Stimulated activated CD8-positive, alpha-beta memory T cell treated with anti-CD3 and anti-CD28 coated beads, Interleukin-12 subunit alpha, Interleukin-12 subunit beta, amount 100 ng/mL, for 24 hours (primary cell): ENCODE results near the gene TMEM256.
A peak's percentile ranks its signal among the peaks of the same experiment; 100 is the strongest.
"Not testable (repeated sequence)": the region's sequence is repeated elsewhere in the genome, so short reads cannot be mapped to it uniquely, and the experiment has no call there.

Experiments
- DNase-seq: peaks from one replicate; pipeline ENCODE4 v3.0.0-alpha.2; 2020; ENCODE audit errors: extremely low read depth

Gene TMEM256

DNA sequence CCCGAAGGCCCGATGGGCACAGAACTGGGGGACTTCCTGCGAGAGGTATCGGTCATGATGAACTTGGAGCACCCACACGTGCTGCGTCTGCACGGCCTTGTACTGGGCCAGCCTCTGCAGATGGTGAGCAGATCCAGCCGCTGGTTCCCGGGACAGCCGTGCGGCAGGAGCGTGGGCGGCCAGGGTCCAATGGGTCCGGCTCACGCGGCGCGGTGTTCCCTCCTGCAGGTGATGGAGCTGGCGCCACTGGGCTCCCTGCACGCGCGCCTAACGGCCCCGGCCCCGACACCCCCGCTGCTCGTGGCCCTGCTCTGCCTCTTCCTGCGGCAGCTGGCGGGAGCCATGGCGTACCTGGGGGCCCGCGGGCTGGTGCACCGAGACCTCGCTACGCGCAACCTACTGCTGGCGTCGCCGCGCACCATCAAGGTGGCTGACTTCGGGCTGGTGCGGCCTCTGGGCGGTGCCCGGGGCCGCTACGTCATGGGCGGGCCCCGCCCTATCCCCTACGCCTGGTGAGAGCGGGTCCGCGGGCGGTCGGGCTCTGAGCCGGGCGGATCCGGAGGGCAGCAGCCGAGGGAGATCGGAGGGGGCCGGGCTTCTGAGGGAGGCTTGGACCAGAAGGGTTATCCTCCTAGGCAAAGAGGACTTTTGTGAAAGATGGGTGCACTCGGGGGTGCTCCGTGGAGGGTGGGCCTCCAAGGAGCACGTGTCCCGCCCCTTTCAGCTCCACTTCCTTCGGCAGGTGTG is 20.0 kb downstream of the TMEM256 start:
- peak; percentile 42 for DNase-seq

DNA sequence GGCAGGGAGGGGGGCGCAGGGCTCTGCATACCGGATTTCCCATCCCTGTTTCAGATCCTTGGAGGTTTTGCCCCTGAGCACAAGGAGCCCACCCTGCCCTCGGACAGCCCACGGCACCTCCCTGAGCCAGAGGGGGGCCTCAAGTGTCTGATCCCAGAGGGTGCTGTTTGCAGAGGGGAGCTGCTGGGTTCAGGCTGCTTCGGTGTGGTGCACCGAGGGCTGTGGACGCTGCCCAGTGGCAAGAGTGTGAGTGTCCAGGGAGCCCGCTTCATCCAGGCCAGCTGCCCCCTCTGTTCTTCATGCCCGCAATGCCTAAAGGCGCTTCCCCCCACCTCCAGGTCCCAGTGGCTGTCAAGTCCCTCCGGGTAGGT is 20.5 kb downstream of the TMEM256 start:
- no peak for DNase-seq

DNA sequence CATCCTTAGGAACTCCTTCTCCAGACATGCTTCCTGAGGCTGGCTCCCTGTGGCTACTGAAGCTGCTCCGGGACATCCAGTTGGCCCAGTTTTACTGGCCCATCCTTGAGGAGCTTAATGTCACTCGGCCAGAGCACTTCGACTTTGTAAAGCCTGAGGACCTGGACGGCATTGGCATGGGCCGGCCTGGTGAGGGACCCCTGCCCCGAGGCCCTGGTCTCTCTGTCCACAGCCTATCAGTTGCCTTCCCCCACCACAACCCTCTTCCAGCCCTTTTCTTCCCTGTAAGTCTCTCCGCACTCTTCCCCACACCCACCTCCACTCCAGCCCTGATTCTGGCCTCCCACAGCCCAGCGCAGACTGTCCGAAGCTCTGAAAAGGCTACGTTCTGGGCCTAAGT is 21.0 kb downstream of the TMEM256 start:
- DNase-seq: no peak

DNA sequence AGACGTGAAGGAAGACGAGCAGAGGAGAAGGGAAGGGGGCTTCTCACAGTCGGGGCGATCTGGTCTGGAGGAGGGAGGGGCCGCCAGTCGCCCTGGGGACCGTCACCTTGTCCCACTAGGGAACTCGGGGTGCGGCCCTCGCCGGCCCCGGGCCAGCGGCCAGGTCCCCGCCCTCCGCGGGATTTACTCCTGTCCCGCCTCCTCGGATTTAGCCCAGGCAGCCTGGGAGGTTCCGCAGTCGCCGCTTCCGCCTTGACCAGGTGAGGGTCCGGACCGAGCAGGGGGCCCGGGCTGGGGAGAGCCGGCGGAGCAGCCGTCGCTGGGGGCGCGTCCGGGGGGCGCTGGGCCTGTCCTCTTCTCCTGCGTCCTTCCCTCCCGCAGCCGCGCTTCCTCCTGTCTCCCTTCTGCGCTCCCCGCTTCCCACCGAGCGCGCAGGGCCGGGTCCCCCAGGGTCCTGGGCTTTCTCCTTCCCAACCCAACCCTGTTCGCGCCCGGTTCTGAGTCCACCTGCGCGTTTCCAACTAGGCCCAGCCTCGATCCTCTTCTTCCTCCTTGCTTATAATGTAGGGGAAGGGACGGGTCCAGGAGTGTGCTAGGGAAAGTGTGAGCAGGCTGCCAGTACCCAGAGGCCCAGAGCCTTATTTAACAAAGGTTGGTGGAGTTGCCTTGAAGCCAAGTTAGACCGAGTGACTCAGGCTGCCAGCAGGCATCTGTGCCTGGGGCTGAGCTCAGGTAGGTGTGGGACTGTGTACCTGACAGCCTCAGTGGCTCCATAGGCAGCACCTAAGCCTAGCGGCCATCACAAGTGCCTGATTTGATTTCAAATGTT is 22.8 kb downstream of the TMEM256 start, which contains the start of gene TNK1:
Gene TNK1 (plus strand): TSS at position 235 of the 829 bp plus-strand sequence. CDS start 1,838 bp downstream, outside the sequence.
- no peak for DNase-seq

DNA sequence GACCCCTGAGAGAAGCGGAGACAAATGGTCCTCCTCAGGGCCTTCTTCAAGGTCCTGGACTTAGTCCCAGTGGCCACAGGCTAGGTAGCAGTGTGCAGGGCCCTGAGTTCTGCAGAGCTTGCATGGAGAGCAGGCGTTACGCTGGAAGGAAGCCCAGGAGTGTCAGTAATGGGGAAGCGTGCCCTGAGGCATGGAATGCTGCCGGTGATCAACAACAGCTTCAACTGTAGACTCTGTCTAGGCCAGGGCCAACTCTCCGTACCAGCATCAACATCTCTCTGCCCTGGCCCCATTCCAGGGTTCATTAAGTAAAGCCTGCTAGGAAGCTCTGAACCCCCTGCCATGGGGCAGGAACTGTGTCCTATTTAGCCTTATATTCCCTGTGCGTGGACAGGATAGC is 23.6 kb downstream of the TMEM256 start:
- DNase-seq: no peak

DNA sequence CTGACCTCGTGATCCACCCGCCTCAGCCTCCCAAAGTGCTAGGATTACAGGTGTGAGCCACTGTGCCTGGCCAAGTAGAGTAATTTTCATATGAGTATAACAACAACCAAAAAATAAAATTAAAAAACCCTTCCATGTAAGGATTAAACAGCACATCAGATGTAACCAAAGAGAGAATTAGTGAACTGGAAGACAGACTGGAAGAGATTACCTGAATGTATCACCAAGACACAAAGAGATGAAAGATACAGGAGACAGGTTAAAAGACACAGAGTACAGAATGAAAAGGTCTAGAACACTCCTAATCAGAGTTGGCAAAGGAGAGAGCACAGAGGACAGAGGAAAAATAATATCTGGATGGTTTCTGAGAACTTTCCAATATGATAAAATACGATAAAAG is 24.8 kb downstream of the TMEM256 start:
- no peak for DNase-seq

DNA sequence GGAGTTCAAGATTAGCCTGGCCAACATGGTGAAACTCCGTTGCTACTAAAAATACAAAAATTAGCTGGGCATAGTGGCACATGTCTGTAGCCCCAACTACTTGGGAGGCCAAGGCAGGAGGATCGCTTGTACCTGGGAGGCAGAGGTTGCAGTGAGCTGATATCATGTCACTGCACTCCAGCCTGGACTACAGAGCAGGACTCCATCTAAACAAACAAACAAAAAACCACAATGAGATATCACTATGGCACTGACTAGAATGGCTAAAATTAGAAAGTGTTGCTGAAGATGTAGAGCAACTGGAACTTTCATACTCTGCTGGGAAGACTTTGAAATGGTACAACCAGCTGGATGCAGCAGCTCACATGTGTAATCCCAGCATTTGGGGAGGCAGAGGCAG is 29.5 kb downstream of the TMEM256 start:
- no peak for DNase-seq

DNA sequence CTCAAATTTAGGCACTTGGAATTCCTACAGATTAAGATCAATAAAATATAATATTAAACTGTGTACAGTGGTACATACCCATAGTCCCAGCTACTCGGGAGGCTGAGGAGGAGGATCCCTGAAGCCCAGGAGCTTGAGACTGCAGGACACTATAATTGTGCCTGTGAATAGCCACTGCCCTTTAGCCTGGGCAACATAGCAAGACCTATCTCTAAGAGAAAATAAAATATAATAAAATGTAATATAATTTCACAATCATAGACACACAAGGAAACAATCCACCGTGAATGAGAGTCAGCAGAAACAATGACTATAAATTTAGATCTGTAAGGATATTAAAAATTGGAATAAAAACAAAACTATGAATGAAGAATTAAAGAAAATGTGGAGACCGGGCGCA is 33.0 kb downstream of the TMEM256 start:
- no peak for DNase-seq

DNA sequence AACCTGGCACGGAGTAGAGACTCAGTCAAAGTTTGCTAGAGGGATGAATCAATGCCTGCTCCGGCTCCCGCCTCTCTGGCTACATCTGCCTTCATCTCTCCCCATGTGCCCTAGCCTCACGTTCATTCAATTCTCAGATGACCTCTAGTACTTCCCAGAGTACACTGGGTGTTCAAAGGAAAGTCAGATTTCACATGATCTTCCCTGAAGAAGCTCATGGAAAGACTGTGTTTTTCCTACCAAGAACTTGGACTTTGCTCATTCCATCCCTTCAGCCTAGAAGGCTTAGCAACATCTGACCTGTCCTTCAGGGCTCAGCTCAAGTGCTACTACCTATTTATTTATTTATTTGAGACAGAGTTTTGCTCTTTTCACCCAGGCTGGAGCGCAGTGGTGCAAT is 34.1 kb downstream of the TMEM256 start:
- DNase-seq: no peak

DNA sequence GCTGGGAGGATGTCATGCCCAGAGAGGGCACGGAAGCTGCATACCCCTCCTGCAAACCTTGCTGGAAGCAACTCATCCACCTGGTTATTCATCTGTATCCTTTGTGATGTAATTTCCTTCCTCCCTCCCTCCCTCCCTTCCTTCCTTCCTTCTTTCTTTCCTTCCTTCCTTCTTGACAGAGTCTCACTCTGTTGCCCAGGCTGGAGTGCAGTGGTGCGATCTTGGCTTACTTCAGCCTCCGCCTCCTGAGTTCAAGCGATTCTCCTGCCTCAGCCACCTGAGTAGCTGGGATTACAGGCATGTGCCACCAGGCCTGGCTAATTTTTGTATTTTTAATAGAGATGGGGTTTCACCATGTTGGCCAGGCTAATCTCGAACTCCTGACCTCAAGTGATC is 35.3 kb downstream of the TMEM256 start:
- not testable (repeated sequence) for DNase-seq

DNA sequence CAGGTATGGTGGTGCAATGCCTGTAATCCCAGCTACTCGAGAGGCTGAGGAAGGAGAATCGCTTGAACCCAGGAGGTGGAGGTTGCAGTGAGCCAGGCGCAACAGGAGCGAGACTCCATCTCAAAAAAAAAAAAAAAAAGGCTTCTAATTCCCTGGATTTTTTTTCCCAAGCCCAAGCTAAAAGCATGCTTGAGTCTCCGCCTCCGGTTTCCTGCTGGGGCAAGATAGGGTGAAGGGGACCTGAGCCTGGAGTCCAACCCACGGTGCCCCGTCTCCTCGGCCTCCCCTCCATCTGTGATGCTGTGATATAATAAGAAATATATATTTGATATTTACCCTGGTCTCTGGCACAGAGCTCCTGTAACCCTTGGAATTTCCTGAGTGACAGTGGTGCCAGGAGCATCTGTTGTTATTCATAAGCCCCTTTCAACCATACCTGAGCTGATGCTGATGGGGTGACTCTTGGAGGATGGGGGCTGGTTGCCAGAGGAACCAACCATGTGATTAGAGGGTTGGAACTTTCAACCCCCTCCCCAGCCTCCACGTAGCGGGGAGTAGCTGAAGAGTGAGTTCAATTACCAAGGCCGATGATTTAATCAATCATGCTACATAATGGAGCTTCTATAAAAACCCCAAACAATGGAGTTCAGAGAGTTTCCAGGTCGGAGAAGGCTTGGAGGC is 35.8 kb downstream of the TMEM256 start:
- DNase-seq: no peak

DNA sequence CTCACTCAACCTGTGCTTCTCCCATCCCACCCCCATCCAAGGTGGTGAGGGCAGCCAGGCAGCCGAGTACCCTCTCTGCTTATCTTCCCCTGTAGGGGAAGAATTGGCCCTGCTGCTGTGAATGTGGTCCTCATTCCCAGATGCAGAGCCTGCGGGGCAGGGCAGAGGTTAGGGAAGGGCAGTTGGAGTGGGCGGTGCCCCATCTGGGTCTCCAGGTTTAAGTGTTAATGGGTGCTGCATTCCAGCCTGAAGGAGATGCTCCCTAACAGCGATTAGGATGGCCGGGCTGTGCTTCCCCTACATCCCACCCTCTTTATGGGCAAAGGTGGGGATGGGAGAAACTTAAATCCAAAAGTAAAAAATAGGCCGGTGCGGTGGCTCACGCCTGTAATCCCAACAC is 36.8 kb downstream of the TMEM256 start:
- DNase-seq: no peak

DNA sequence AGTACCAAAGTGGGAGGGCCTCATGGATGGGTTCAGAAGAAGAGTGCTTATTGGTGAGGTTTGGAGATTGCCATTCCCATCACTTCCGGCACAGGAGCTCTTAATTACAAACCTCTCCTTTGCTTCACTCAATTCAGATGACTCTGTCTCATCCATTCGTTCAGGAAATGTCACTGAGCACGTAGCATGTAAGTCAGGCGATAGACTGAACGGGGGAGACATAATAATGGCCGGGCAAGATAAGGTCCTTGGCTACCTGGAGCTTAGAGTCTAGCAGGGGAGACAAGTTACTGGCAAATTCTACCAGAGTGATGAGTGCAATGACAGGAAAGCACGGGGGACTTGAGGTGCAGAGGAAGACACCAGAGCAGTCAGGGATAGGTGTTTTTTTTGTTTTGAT is 37.9 kb downstream of the TMEM256 start:
- DNase-seq: not testable (repeated sequence)

DNA sequence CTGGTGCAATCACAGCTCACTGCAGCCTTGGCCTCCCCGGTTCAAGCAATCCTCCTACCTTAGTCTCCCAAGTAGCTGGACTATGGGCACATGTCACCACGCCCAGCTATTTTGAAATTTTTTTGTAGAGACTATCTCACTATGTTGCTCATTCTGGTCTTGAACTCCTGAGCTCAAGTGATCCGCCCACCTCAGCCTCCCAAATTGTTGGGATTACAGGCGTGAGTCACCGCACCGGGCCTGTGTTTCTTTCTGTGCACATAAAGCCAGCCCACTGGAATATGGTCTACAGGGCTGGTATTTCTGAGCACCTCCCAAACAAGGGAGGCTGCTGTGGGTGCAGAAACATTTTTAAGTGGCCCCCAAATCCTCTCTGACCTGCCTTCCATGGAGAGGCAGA is 40.6 kb downstream of the TMEM256 start:
- no peak for DNase-seq

DNA sequence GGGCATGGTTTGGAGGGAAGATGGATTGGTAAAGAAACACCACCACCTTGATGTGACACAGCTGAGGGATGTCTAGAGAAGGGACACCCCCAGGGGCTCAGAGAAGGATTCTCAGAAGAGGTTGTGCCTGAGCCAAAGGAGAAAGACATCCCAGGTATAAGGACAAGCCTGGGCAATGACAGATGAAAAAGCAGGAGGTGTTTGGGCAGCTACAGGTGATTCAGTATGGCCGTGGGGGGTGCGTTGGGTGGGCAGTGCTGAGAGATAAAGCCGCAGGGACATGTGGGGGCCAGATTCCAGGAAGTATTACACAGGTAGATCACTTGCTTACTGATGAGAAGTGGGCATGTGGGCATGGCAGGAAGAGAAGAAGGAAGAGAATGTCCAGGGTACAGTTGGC is 42.0 kb downstream of the TMEM256 start:
- no peak for DNase-seq

DNA sequence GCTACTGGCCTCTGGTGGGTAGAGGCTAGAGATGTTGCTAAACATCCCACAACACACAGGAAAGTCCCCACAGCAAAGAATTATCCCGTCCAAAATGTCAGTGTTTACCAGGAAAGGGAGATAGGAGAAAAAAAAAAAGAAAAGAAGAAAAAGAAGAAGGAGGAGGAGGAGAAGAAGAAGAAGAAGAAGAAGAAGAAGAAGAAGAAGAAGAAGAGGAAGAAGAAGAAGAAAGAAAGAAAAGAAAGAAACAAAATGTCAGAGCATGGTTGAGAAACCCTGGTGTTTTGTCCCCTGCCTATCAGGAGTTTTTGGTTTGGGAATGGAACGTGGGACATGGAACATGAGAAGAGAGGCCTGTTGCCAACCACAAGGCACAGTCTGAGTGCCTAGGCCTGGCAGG is 46.5 kb downstream of the TMEM256 start:
- DNase-seq: no peak

DNA sequence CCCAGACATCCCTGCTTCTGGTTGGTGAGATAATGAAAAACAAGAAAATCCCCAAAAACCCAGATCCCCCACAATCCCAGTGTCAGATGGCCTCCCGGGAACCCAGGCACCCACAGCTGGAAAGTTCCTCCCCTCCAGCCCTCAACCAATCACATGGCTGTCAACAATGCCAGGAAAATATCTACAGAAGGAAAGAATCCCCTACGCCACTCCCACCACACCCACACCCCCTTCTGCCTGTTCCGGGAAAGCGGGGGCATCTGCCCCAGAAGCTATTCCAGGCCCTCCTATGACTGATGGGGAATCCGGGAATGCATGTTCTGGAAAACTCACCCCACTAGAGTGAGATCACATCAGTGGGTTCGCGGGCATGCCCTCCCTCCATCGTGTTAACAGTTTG is 47.1 kb downstream of the TMEM256 start:
- DNase-seq: no peak

DNA sequence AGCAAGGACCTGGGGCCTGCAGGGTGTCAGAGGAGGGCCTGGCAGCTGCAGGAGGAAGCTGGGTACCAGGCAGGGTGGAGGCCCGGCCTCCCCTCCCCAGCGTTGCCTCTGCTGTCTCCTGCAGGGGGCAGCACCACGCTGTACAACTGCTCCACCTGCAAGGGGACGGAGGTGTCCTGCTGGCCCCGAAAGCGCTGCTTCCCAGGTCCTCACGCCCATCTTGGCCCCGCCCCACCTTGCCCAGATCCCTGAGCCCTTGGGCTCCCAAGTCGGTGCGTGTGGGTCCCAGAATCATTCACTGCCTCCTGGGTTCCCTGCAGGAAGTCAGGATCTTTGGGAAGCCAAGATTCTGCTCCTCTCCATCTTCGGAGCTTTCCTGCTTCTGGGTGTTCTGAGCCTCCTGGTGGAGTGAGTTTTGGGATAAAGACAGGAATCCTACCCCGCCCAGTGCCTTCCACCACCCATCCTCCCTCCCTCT is 47.8 kb downstream of the TMEM256 start:
- peak; percentile 53 for DNase-seq

DNA sequence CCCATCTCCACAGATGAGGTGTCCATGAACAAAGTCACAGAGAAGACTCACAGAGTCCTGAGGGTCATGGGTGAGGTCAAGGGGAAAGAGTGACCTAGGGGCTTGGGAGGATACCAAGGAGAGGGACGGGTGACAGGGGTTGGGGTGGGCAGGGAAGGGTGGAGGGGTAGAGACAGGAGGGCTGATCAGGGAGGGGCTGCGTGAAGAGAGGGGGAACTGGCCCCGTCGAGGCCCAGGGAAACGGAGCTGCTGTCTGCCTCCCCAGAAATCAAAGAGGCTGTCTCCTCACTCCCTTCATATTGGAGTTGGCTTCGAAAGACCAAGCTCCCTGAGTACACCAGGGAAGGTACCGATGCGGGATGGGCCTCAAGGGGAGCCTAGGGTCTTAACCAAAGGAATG is 48.3 kb downstream of the TMEM256 start:
- no peak for DNase-seq

DNA sequence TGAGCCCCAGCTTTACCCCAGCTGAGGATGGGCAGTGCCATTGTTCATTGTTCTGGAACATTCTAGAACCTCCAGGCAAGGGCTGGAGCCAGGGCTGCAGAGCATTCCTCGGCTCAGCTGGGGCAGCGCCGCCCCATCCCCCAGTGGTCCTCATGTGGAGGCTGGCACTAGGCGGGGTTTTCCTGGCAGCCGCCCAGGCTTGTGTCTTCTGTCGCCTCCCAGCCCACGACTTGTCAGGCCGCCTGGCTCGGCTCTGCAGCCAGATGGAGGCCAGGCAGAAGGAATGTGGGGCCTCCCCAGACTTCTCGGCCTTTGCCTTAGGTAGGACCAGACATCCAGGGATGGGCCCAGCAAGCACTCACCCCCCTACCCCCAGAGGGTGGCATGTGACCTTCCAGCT is 48.8 kb downstream of the TMEM256 start, which contains the start of gene TMEM95:
Gene TMEM95 (plus strand): TSS at position 104 of the 400 bp plus-strand sequence. CDS start 49 bp downstream, at position 153.
- DNase-seq: no peak

DNA sequence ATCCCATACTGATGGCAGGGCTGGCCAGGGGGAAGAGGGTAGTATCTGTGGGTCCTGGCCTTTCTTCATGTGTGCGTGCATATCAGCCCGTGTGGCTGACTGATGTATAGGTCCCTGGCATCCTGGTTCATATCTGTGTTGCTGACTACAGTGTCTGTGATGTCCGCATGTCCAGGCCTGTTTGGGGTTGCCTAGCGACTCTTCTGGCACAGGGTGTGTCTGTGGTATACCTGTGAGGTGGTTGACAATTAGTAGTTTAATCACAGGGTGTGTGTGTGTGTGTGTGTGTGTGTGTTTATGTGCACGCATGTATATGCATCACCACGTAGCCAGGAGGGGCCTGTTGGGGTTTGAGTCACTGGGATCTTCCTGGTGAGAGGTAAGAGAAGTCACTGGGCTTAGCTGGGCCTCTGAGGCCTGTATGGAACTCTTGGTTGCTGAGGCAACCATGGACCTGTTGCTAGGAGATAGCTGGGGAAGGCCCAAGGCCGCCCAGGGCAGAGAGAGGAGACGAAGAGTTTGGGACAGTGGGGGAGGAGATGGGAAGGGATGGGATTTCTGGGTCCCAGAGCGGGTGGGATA is 49.5 kb downstream of the TMEM256 start:
- no peak for DNase-seq
